GM12874 (cell line): ENCODE measurements around the gene IQCB1.

Source experiments
- TF ChIP-seq, protein P1 (sequence below): IDR thresholded peaks from 2 replicates; pipeline ENCODE4 v1.5.1; 2011; ENCODE audit warnings: low read depth, mild to moderate bottlenecking, control low read depth, low read length, moderate library complexity; ENCODE audit not compliant: insufficient read depth

The IQCB1 gene

GRCh38 chr3:121737644-121738043 lies 97.2 kb downstream of the IQCB1 start:
- TF ChIP-seq, protein P1, sequence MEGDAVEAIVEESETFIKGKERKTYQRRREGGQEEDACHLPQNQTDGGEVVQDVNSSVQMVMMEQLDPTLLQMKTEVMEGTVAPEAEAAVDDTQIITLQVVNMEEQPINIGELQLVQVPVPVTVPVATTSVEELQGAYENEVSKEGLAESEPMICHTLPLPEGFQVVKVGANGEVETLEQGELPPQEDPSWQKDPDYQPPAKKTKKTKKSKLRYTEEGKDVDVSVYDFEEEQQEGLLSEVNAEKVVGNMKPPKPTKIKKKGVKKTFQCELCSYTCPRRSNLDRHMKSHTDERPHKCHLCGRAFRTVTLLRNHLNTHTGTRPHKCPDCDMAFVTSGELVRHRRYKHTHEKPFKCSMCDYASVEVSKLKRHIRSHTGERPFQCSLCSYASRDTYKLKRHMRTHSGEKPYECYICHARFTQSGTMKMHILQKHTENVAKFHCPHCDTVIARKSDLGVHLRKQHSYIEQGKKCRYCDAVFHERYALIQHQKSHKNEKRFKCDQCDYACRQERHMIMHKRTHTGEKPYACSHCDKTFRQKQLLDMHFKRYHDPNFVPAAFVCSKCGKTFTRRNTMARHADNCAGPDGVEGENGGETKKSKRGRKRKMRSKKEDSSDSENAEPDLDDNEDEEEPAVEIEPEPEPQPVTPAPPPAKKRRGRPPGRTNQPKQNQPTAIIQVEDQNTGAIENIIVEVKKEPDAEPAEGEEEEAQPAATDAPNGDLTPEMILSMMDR: no peak

- TF ChIP-seq, protein P1: no peak
Measured at GRCh38 chr3:121736112-121736511, 98.7 kb downstream of the IQCB1 start.

- TF ChIP-seq, protein P1: no peak
Measured at GRCh38 chr3:121735047-121735696, 99.7 kb downstream of the IQCB1 start.

DNA sequence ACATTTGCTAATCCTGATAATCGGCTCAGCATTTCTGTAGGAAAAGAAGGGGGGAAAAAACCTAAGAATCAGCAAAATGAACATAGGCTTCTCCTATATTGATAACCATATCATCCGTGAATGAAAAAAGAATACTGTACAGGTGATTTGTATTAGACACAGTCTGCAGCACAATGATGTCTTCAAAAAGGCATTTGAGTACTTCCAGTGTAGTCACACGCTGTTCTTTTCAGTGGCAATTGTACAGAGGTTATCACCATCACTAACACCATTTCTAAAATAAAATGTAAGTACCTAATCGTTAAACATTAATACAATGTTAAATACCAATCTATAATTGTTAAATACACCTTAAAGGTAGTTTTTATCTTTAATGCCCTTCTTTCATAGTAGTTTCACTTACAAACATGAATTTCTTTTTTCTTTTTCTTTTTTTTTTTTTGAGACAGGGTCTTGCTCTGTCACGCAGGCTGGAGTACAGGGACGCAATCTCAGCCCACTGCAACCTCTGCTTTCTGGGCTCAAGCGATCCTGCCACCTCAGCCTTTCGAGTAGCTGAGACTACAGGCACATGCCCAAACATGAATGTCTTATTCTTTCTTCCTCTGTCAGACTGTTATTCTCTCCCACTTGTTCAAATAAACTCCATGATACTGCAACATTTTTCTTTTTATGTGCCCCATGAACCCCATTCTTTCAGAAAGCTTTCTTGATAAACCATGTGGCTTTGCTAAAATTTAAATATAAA lies 103.7 kb downstream of the IQCB1 start:
- TF ChIP-seq, protein P1: no peak

- TF ChIP-seq, protein P1: no peak
Measured at GRCh38 chr3:121724130-121724529, 110.7 kb downstream of the IQCB1 start.

DNA sequence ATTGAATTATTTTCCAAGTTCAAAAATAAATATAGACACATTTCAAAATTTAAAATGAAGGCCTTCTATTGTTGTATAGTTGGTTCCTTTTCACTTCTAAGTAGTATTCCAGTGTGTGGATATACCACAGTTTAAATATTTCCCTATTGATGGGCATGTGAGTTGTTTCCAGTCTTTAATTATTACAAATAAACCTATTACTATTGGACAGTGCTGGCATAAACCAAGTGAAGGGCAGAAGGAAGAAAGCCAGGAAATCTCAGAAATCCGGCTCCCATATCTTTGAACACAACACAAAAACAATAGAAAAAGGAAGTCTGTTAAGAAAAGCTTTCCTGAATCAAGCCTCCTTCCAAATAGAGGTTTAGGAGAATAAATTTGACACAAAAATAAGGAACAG lies 111.4 kb downstream of the IQCB1 start:
- TF ChIP-seq, protein P1: no peak

GRCh38 chr3:121722411-121722810 lies 112.4 kb downstream of the IQCB1 start:
- TF ChIP-seq, protein P1: no peak
